Non-pigmented ciliary epithelial cell (primary cell): ENCODE data around the gene STRN3.

ENCODE experiments used
- DNase-seq: peaks from one replicate; pipeline ENCODE4 v3.0.0-alpha.2; 2010; ENCODE audit warnings: low read depth

Gene STRN3

DNA sequence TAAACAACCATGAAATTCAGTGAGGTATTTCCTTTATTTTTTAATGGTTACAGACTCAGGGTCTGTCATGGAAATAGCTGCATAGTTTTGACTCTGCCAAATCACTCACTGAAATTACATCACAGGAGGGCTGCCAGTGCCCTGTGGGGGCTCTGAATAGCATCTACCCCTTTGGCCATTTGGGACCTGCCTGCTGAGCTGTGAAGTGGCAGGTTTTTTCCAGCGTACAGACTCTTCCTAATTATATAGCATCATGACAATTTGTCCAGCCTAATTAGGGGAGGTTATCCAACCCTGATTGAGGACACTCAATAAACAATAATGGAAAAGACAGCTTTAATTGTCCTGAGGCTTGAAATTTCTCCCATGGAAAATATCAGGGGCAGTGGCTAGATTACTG is 153.6 kb downstream of the STRN3 start:
- DNase-seq, result no peak

DNA sequence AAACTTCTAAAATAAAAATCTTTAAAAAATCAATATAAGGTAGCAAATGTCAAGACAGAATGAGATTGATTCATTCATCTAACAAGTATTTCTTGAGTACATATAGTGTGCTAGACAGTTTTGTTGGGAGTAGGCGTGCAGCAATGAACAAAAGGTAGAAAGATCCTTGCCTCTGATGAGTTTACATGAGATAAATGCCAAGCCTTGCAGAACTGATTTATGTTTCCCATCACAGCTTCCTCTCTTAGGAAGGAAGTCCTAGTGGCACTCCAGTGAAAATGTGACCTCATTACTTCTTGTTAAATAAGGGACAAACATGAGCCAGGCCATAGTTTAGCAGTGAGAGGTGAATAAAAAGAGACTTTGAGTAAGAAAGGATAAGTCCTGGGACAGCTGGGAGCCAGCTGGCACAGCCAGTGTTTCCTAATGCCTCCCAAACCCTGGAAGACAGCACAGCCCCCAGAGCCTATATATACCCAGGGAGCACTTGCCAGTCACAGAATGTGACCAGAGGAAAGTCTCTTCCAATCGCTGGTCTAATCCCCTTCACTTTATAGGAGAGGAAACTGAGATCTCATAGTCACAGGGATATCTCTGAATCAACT is 156.5 kb downstream of the STRN3 start:
- DNase-seq, result no peak

DNA sequence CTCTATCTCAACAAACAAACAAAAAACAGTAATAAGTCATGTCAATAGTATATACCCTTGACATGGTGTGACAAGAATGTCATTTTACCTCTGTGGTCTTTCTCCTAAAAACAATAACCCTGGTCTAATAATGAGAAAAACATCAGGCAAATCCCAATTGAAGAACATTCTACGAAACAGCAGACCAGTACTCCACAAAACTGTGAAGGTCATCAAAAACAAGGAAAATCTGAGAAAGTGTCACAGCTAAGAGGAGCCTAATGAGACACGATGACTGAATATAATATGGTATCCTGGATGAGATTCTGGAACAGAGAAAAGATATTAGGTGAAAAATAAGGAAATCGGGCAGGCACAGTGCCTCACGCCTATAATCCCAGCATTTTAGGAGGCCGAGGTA is 157.4 kb downstream of the STRN3 start:
- no peak for DNase-seq

DNA sequence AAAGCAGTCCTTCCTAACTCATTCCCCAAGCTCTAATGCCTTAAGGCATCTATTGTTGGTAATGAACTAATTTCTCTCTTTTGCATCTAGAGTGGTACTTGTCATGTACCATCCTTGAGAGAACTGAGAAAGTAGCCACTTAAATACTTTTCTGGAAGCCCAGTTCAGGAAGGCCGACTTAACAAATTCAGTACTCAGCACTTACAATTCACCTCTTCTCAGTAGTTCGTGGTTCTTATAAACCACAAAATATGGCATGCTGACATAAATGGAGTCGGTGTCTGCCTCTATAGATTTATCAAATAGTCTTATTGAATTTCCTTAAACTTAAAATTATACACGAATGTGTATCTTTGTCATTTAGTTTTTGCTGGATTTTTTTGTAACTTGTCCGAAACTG is 161.2 kb downstream of the STRN3 start:
- DNase-seq, result no peak

DNA sequence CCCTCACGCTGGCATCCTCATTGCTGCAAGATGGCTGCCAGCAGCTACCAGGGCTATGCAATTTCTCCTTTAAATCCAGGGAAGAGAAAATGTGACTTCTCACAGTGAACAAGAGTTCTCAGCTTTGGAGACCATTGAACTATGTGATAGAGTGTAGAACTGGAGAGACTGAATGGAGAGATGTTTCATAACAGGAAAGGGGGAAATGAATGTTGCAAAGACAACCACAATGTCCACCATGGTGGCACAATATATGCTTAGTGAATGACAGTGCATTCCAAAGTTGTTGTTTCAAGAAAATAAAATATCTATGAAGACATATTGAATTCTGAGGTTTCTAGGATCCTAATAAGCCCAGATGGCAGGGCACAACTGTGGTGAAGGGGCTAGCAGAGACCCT is 165.0 kb downstream of the STRN3 start:
- no peak for DNase-seq

DNA sequence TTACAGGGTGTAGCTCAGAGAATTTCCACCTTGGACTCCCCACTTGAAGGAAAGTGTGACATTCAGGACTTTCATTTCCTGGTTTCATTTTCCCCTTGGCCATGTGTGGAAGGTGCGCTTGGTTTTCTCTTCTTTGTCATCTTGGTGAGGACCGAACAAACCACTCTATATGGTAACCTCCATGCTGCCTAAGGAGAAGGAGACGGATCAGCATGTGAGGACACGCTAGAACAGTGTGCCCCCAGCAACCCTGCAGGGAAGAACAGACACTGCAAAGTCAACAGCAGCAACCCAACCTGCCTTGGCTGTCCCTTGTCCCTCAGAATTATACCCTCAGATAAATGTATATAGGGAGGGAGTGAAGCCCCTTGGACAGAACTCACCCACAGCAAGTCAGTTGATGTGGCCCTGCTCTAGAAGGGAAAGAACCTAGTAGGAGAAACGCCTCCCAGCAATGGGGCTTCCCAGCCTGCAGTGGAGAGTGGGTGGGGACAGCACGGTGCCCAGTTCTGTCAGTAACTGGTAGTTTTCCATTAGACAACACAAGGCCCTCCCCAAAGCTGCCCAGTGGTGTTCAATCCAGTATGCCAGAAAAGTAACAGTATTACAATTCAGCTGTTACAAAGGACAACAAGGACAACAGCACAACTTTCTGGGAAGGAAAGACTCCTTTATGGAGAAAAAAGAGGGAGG is 170.7 kb downstream of the STRN3 start:
- no peak for DNase-seq

DNA sequence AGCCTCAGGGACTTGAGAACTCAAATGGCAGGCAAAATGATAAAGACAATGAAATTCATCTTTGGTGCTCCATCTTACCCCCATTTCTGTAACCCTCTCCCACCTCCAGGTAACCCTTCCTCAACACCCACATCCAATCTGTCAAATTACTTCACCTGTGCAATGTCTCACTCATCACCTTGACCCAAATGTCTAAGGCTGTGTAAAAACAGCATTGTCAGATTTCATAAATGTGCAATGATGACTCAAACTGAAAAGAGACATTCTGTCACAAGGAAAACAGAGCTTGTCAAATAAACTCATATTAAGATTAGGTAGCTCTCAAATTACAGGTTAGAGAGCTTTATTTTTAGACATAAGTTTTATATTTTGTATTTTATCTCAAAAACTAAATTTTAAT is 171.7 kb downstream of the STRN3 start:
- DNase-seq, result no peak

DNA sequence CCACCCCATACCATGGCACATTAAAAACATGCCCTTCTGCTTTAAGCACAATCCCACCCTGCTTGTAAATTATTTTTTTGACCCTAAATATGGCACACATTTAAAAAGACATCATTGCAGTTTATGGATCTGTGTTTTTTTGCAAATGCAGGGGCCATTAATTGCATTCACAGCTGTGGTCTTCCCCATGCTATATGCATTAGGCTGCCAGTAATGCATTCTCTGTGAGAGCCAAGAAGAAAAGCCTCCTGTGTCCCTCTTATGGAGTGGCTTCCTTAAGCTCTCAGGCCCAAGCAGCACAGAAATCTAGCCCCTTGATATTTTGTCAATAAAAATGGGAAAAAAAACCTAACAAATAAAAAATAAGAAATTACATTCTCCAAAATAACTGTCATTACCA is 172.2 kb downstream of the STRN3 start:
- no peak for DNase-seq

DNA sequence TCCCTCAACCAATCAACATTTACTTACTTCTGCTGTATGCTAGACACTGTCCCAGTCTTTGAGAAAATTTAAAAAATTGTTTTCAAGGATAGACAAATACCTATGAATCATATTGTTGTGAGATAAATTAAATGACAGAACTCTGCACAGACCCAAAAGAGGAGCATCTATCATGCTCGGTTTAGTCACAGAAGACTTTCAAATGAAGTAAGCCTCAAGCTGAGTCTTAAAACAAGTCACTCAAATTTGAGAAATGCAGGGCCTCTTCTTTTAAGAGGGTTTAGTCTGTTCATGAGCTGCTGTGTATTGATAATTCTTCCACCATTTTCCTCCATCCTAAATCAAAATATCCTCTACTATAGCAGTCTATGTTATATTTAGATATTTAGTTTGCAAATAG is 176.2 kb downstream of the STRN3 start:
- DNase-seq, result no peak

DNA sequence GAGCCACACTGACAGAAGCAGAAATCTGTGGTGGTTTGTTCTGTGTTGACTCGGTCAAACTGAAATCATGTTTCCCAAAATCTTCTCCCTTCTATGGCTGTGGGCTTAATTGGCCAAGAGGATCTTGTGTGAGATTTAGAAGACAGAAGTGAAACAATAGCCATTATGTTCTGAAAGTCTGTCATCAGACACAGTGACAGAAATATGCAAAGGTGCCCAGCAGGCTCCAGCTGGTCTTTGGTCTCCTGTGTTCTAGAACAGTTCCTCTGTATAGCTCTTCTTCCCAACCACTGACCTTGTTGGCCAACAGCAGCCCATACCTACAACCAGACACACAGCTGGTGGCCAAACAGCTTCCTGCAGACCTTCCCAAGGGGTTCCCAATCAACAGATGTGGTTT is 176.8 kb downstream of the STRN3 start:
- DNase-seq, result no peak

DNA sequence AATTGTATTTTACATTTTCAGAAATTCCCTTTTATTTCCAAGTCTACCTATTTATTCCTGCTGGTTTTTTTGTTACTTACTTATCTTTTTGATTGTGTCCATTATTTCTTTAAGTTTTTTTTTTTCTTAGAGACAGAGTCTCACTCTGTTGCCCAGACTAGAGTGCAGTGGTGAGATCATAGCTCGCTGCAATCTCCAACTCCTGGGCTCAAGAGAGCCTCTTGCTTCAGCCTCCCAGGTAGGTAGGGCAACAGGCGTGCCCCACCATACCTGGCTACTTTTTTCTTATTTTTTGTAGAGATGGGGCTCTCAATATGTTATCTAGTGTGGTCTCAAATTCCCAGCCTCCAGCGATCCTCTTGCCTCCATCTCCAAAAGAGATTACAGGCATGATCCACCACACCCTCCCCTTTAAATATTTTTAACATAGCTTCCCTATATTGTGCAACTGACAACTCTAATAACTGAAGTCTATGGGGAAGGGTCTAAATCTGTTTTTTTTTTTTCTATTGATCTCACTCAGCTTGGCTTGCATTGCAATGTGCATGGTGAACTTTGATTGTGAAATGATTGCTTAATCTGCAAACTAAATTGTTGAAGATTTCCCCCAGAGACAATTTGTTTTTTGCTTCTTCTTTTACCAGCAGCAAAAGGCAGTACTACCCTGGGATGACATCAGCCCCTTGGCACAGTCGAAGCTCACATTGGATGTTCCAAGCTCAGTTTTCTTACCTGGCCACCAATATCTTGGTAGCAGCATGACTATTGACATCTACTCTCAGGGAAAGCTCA is 177.5 kb downstream of the STRN3 start:
- DNase-seq, result no peak
